HepG2 (cell line): ENCODE data around the gene RGS14. TPM values are rescaled to one million over a fixed set of nuclear protein-coding genes. Genes with fewer than 3 reads are reported as not detected.

Experiments
- ELK4 ChIP-seq: sonication (generic); formaldehyde crosslinking; IDR thresholded peaks from 2 replicates; pipeline ENCODE4 v1.9.0; 2021; ENCODE audit warnings: missing genetic modification reagents, borderline replicate concordance
- FUBP1 ChIP-seq: sonication (generic); formaldehyde crosslinking; IDR thresholded peaks from 2 replicates; pipeline ENCODE4 v1.5.1; 2020; ENCODE audit warnings: missing genetic modification reagents, mild to moderate bottlenecking, borderline replicate concordance
- GMEB2 ChIP-seq: IDR thresholded peaks from 2 replicates; pipeline ENCODE4 v1.6.1; 2016; ENCODE audit warnings: missing biosample characterization, missing genetic modification reagents, low read depth
- HNRNPL ChIP-seq: fragments of 200-400 bp; formaldehyde crosslinking; IDR thresholded peaks from 2 replicates; pipeline ENCODE4 v1.6.1; 2017; ENCODE audit warnings: mild to moderate bottlenecking, low read depth, low read length
- MTF2 ChIP-seq: sonication (generic); formaldehyde crosslinking; IDR thresholded peaks from 2 replicates; pipeline ENCODE4 v1.5.0; 2020; ENCODE audit warnings: missing genetic modification reagents, borderline replicate concordance
- SIN3B ChIP-seq: fragments of 150-350 bp; IDR thresholded peaks from 2 replicates; pipeline ENCODE4 v1.6.1; 2014; ENCODE audit warnings: low read length
- SIX4 ChIP-seq: sonication (generic); formaldehyde crosslinking; IDR thresholded peaks from 2 replicates; pipeline ENCODE4 v1.4.0; 2020; ENCODE audit warnings: missing genetic modification reagents
- TAF1 ChIP-seq: sonication (generic); formaldehyde crosslinking; IDR thresholded peaks from 2 replicates; pipeline ENCODE4 v1.4.0; 2020; ENCODE audit warnings: missing genetic modification reagents
- ZGPAT ChIP-seq: IDR thresholded peaks from 2 replicates; pipeline ENCODE4 v1.6.1; 2016; ENCODE audit warnings: mild to moderate bottlenecking
- ZKSCAN8 ChIP-seq: IDR thresholded peaks from 2 replicates; pipeline ENCODE4 v1.6.1; 2016; ENCODE audit warnings: borderline replicate concordance, missing genetic modification reagents, missing compliant biosample characterization
- ZNF329 ChIP-seq: sonication (generic); formaldehyde crosslinking; IDR thresholded peaks from 2 replicates; pipeline ENCODE4 v1.9.0; 2021; ENCODE audit warnings: low read depth, mild to moderate bottlenecking, missing genetic modification reagents
- ZNF607 ChIP-seq: sonication (generic); formaldehyde crosslinking; IDR thresholded peaks from 2 replicates; pipeline ENCODE4 v1.5.1; 2020; ENCODE audit warnings: missing genetic modification reagents, mild to moderate bottlenecking, borderline replicate concordance
- ZNF737 ChIP-seq: sonication (generic); formaldehyde crosslinking; IDR thresholded peaks from 2 replicates; pipeline ENCODE4 v1.5.0; 2020; ENCODE audit warnings: missing genetic modification reagents, mild to moderate bottlenecking, borderline replicate concordance
- polyA plus RNA-seq, 8 experiments: library from polyadenylated mRNA; depleted of rRNA in 3 of 8; stranded (reverse) in 7 of 8; unstranded in 1 of 8; fragments of >200 nt; fragmentation: Illumina TruSeq in 4 of 8; extraction: Trizol in 4 of 8; gene quantifications; 2 replicates each; pipeline versions ENCODE4 v1.2.1 to v1.2.3, GENCODE V29; 2011 to 2016; ENCODE audit warnings: low read depth in 4 of 8, missing spikeins in 1 of 8, mixed read lengths in 1 of 8; ENCODE audit not compliant: insufficient read depth in 1 of 8
- total RNA-seq, 5 experiments: library from RNA; depleted of rRNA; stranded (reverse); fragments of >200 nt; fragmentation: Illumina TruSeq; extraction: Trizol; gene quantifications; 2 replicates each; pipeline ENCODE4 v1.2.3, GENCODE V29; 2016; ENCODE audit warnings: low read depth in 1 of 5

The RGS14 gene
- total and polyA plus RNA-seq, 2 of the 13 experiments (the other 11 are each of a cell fraction or from before 2014, with no cell fraction given): 11.1 to 17.2 TPM

- no peak for TF ChIP-seq GMEB2 (CRISPR knock-in tag)
- TF ChIP-seq TAF1 (CRISPR knock-in tag): peak; percentile 56; the same call in 1 of the 2 replicates
- peak; percentile 60; the same call in 1 of the 2 replicates for TF ChIP-seq ELK4 (CRISPR knock-in tag)
- no peak for TF ChIP-seq ZNF737
- 0 out of 2 replicates have a peak, but pooled peaks have one; percentile 10 for TF ChIP-seq ZKSCAN8
- 0 out of 2 replicates have a peak, but pooled peaks have one; percentile 26 for TF ChIP-seq HNRNPL
- no peak for TF ChIP-seq ZGPAT
- TF ChIP-seq ZNF607 (CRISPR knock-in tag): 0 out of 2 replicates have a peak, but pooled peaks have one; percentile 16
- no peak for TF ChIP-seq SIN3B
- TF ChIP-seq MTF2 (CRISPR knock-in tag): no peak
- no peak for TF ChIP-seq FUBP1 (CRISPR knock-in tag)
- no peak for TF ChIP-seq SIX4 (CRISPR knock-in tag)
- 0 out of 2 replicates have a peak, but pooled peaks have one; percentile 54 for TF ChIP-seq ZNF329 (CRISPR knock-in tag)
Measured at GRCh38 chr5:177371120-177372033, 13.7 kb downstream of the RGS14 start (continued).
